SK-N-SH (cell line): Measurements from ENCODE around the gene ADAMTS4. TPM values are rescaled to one million over a fixed set of nuclear protein-coding genes. Genes with fewer than 3 reads are reported as not detected.

Source experiments
- CTCF ChIA-PET: fragments of 300-600, 350-600 bp; formaldehyde crosslinking; extraction: SDS; loops from one replicate; lab custom pipeline; 2021; lab: Yijun Ruan, JAX
- POLR2A ChIA-PET: fragments of 350-600 bp; sonication (Branson Sonifier 250); formaldehyde crosslinking; extraction: SDS; loops from one replicate; lab custom pipeline; 2020; ENCODE audit warnings: antibody characterized with exemption, inconsistent platforms; lab: Yijun Ruan, JAX
- DNase-seq: peaks from one replicate; pipeline ENCODE4 v3.0.0; 2012
- H2AFZ ChIP-seq: fragments of 200-600 bp; sonication (generic); 2 replicates; pipeline ENCODE4 v1.8.1; 2016; ENCODE audit warnings: antibody characterized with exemption, mild to moderate bottlenecking, low read depth
- H3F3A ChIP-seq: fragments of 200-600 bp; sonication (generic); replicated peaks from 2 replicates; pipeline ENCODE3; 2016; ENCODE audit warnings: antibody characterized with exemption, mild to moderate bottlenecking; ENCODE audit not compliant: insufficient read depth
- H3K27ac ChIP-seq, 2 experiments: fragments of 200-500 bp in 1 of 2; fragments of 200-600 bp in 1 of 2; sonication (Bioruptor generic) in 1 of 2; sonication (generic), shearing (Covaris generic) in 1 of 2; 2 replicates each; pipeline versions ENCODE4 v1.5.1 to v1.6.1; 2014 to 2016; ENCODE audit warnings: low read depth in 2 of 2, inconsistent platforms in 1 of 2, low read length in 1 of 2, mild to moderate bottlenecking in 1 of 2, mixed read lengths in 1 of 2
- H3K27me3 ChIP-seq: fragments of 200-600 bp; sonication (generic), shearing (Covaris generic); 2 replicates; pipeline ENCODE4 v1.6.1; 2016; ENCODE audit warnings: mixed run types; ENCODE audit not compliant: insufficient read depth
- H3K36me3 ChIP-seq, 2 experiments: fragments of 200-500 bp in 1 of 2; fragments of 200-600 bp in 1 of 2; sonication (Bioruptor generic) in 1 of 2; sonication (generic) in 1 of 2; replicated peaks in 1 of 2; 2 replicates each; pipeline versions ENCODE3 to v1.5.1; 2014 to 2016; ENCODE audit warnings: low read length in 1 of 2, mild to moderate bottlenecking in 1 of 2; ENCODE audit not compliant: insufficient read depth in 2 of 2, control insufficient read depth in 1 of 2
- H3K4me1 ChIP-seq, 2 experiments: fragments of 200-500 bp in 1 of 2; fragments of 200-600 bp in 1 of 2; sonication (Bioruptor generic) in 1 of 2; sonication (generic), shearing (Covaris generic) in 1 of 2; 2 replicates each; pipeline versions ENCODE4 v1.5.1 to v1.6.1; 2014 to 2016; ENCODE audit warnings: low read depth in 1 of 2, low read length in 1 of 2, mixed run types in 1 of 2; ENCODE audit not compliant: insufficient read depth in 2 of 2, control insufficient read depth in 1 of 2
- H3K4me2 ChIP-seq: fragments of 200-600 bp; sonication (generic), shearing (Covaris generic); 2 replicates; pipeline ENCODE4 v1.6.1; 2017; ENCODE audit warnings: mixed run types
- H3K4me3 ChIP-seq, 2 experiments: fragments of 200-500 bp in 1 of 2; fragments of 200-600 bp in 1 of 2; sonication (Bioruptor generic) in 1 of 2; sonication (generic), shearing (Covaris generic) in 1 of 2; 2 replicates each; pipeline versions ENCODE4 v1.5.1 to v1.8.1; 2014 to 2016; ENCODE audit warnings: low read depth in 2 of 2, inconsistent platforms in 1 of 2, low read length in 1 of 2, mild to moderate bottlenecking in 1 of 2, mixed read lengths in 1 of 2, moderate library complexity in 1 of 2
- H3K79me2 ChIP-seq: fragments of 200-600 bp; sonication (generic); 2 replicates; pipeline ENCODE4 v1.8.1; 2017; ENCODE audit warnings: mild to moderate bottlenecking; ENCODE audit not compliant: insufficient read depth
- H3K9ac ChIP-seq: fragments of 200-600 bp; sonication (generic); 2 replicates; pipeline ENCODE4 v1.6.1; 2017; ENCODE audit warnings: mixed run types
- H3K9me2 ChIP-seq: fragments of 200-600 bp; sonication (generic); 2 replicates; pipeline ENCODE4 v1.6.1; 2017; ENCODE audit warnings: mixed run types
- H3K9me3 ChIP-seq: fragments of 200-600 bp; sonication (generic); 2 replicates; pipeline ENCODE4 v1.6.1; 2017; ENCODE audit warnings: mixed run types, mild to moderate bottlenecking, moderate library complexity
- H4K20me1 ChIP-seq: fragments of 200-600 bp; sonication (generic); 2 replicates; pipeline ENCODE4 v1.6.1; 2017; ENCODE audit warnings: mild to moderate bottlenecking, mixed run types; ENCODE audit not compliant: insufficient read depth
- CHD2 ChIP-seq: fragments of 150-350 bp; IDR thresholded peaks from 2 replicates; pipeline ENCODE4 v1.6.1; 2018; ENCODE audit warnings: low read length; ENCODE audit not compliant: partially characterized antibody
- ELF1 ChIP-seq: IDR thresholded peaks from 2 replicates; pipeline ENCODE4 v1.4.0; 2012
- EP300 ChIP-seq, 2 experiments: IDR thresholded peaks; 2 replicates each; pipeline versions ENCODE4 v1.4.0 to v1.6.1; 2012; ENCODE audit warnings: borderline replicate concordance in 1 of 2, low read depth in 1 of 2, low read length in 1 of 2
- FOSL2 ChIP-seq: IDR thresholded peaks from 2 replicates; pipeline ENCODE4 v1.4.0; 2012; ENCODE audit warnings: low read depth, mild to moderate bottlenecking, moderate library complexity, borderline replicate concordance
- FOXM1 ChIP-seq: IDR thresholded peaks from 2 replicates; pipeline ENCODE4 v1.4.0; 2012; ENCODE audit warnings: low read depth, mild to moderate bottlenecking
- GABPA ChIP-seq: IDR thresholded peaks from 2 replicates; pipeline ENCODE4 v1.4.0; 2012; ENCODE audit warnings: low read depth, mild to moderate bottlenecking
- GATA2 ChIP-seq: sonication (generic); formaldehyde crosslinking; IDR thresholded peaks from 2 replicates; pipeline ENCODE4 v1.5.0; 2020; ENCODE audit warnings: mild to moderate bottlenecking, missing genetic modification reagents
- JUND ChIP-seq: IDR thresholded peaks from 2 replicates; pipeline ENCODE4 v1.4.0; 2012
- MAX ChIP-seq: IDR thresholded peaks from 2 replicates; pipeline ENCODE4 v1.4.0; 2012; ENCODE audit warnings: low read depth
- MEF2A ChIP-seq: IDR thresholded peaks from 2 replicates; pipeline ENCODE4 v1.4.0; 2012; ENCODE audit warnings: low read depth, borderline replicate concordance
- NFIC ChIP-seq: IDR thresholded peaks from 2 replicates; pipeline ENCODE4 v1.4.0; 2012; ENCODE audit warnings: borderline replicate concordance
- PBX3 ChIP-seq: IDR thresholded peaks from 2 replicates; pipeline ENCODE4; 2012
- RCOR1 ChIP-seq: fragments of 150-350 bp; IDR thresholded peaks from 2 replicates; pipeline ENCODE4 v1.6.1; 2017; ENCODE audit warnings: antibody characterized with exemption, low read length
- SIN3A ChIP-seq: IDR thresholded peaks from 2 replicates; pipeline ENCODE4 v1.6.1; 2012; ENCODE audit warnings: low read depth, mild to moderate bottlenecking, low read length, moderate library complexity, borderline replicate concordance
- SMC3 ChIP-seq: IDR thresholded peaks from 2 replicates; pipeline ENCODE4 v1.6.1; 2012; ENCODE audit warnings: low read depth, low read length, improper control_type of control experiment
- YY1 ChIP-seq: IDR thresholded peaks from 2 replicates; pipeline ENCODE4 v1.4.0; 2012; ENCODE audit warnings: low read depth, mild to moderate bottlenecking
- WGBS: methylation state at CpG from one replicate; pipeline ENCODE4 v1.1.6; 2017; ENCODE audit warnings: low lambda C conversion rate; 5-methylcytosine and 5-hydroxymethylcytosine counted together
- polyA plus RNA-seq, 3 experiments: library from polyadenylated mRNA; depleted of rRNA; stranded (reverse); fragments of >200 nt; gene quantifications; 2 replicates each; pipeline ENCODE4 v1.2.3, GENCODE V29; 2012
- TF ChIP-seq, protein P1 (sequence below): fragments of 150-350 bp; IDR thresholded peaks from 2 replicates; pipeline ENCODE4 v1.6.1; 2016; ENCODE audit warnings: mild to moderate bottlenecking, low read depth, low read length
- TF ChIP-seq, protein P2 (sequence below): IDR thresholded peaks from 2 replicates; pipeline ENCODE4 v1.4.0; 2012; ENCODE audit warnings: low read depth, borderline replicate concordance

The ADAMTS4 gene
- polyA plus RNA-seq, 1 of the 3 experiments (the other 2 are of a cell fraction), result 1.2 TPM

GRCh38 chr1:161175771-161176453 lies 22.9 kb downstream of the ADAMTS4 start:
- Histone ChIP-seq H3K9me2 (no peaks in the 10 kb centered on the region), H3K79me2 (peaks cover 17% of the 10 kb centered on the region), H3K4me1 (peaks cover 0 to 18% of the 10 kb centered on the region in 2 experiments; a peak in 1 of 4 replicates), H4K20me1 (no peaks in the 10 kb centered on the region), H3K36me3 (peaks cover 29 to 44% of the 10 kb centered on the region in 2 experiments), H3K27me3 (no peaks in the 10 kb centered on the region), H2AFZ (no peak overlapping the region; the same call in 1 of the 2 replicates), H3K4me3 (peak overlapping the region; percentile 73; a peak in 3 of 4 replicates), H3K9ac (peak overlapping the region; percentile 77), H3F3A (peaks cover 5% of the 10 kb centered on the region), H3K4me2 (peak overlapping the region; percentile 98), H3K9me3 (no peaks in the 10 kb centered on the region), H3K27ac (no peak overlapping the region)
- no peak for DNase-seq
- WGBS, result 84% methylated on average over 10 of the region's 10 CpGs
- TF ChIP-seq, protein P1, sequence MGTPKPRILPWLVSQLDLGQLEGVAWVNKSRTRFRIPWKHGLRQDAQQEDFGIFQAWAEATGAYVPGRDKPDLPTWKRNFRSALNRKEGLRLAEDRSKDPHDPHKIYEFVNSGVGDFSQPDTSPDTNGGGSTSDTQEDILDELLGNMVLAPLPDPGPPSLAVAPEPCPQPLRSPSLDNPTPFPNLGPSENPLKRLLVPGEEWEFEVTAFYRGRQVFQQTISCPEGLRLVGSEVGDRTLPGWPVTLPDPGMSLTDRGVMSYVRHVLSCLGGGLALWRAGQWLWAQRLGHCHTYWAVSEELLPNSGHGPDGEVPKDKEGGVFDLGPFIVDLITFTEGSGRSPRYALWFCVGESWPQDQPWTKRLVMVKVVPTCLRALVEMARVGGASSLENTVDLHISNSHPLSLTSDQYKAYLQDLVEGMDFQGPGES, result no peak
- TF ChIP-seq ELF1 (no peak), FOSL2 (no peak), EP300 (IDR thresholded peaks at IDR 0.05; ENCODE audit: borderline replicate concordance in 1 of 2, low read depth in 1 of 2, low read length in 1 of 2) (no peak), YY1 (no peak)
- ChIA-PET POLR2A (interaction anchor here (1.4 kb wide), 1 partner anchor 10 kb away, joined by 11 read pairs; the partner anchor contains the start of gene PPOX), CTCF (interaction anchor here (1.1 to 4.1 kb wide), 3 partner anchors 8 to 26 kb away, joined by 5 to 29 read pairs (median 5); partner anchors contain the start of genes NDUFS2 and PPOX)

DNA sequence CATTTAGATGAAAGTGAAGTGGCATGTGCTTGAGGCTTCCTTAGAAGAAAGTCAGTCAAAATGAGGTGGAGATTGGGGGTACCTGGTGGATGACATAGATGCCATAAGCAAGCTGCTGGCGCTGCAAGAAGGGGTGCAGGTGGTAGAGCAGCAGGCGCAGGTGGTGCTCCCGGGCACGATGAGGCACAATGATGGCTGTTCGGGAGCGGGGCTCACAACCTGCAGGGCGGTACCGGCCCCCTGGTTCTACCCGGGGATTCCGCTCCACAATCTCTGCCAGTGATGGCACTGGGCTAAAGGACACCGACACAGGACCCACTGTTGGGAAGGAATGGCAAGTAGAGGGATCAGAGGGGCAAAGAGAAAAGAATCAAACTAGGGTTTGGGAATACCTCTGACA lies 23.9 kb downstream of the ADAMTS4 start:
- H4K20me1 ChIP-seq, result no peaks in the 10 kb centered on the region
- no peaks in the 10 kb centered on the region for H3F3A ChIP-seq
- no peaks in the 10 kb centered on the region for H3K9me2 ChIP-seq
- peaks cover 0 to 18% of the 10 kb centered on the region in 2 experiments; a peak in 1 of 4 replicates for H3K4me1 ChIP-seq
- WGBS, result 93% methylated on average over 9 of the region's 11 CpGs
- POLR2A ChIA-PET, result no interaction called here
- CTCF ChIA-PET, result interaction anchor here (4.1 kb wide), 1 partner anchor 9 kb away, joined by 29 read pairs; the partner anchor contains the start of gene PPOX
- H3K9me3 ChIP-seq, result no peaks in the 10 kb centered on the region
- no peak overlapping the region for H3K4me3 ChIP-seq
- H3K79me2 ChIP-seq, result peaks cover 17% of the 10 kb centered on the region
- no peak overlapping the region; the same call in 1 of the 2 replicates for H2AFZ ChIP-seq
- TF ChIP-seq RCOR1, result no peak
- TF ChIP-seq GABPA, result no peak
- no peak for TF ChIP-seq GATA2 (CRISPR knock-in tag)
- no peak for TF ChIP-seq SIN3A
- TF ChIP-seq JUND, result no peak
- no peak for TF ChIP-seq SMC3
- no peak for TF ChIP-seq FOXM1
- TF ChIP-seq CHD2, result no peak
- TF ChIP-seq PBX3, result no peak
- TF ChIP-seq EP300 (IDR thresholded peaks at IDR 0.05; ENCODE audit: borderline replicate concordance in 1 of 2, low read depth in 1 of 2, low read length in 1 of 2), result no peak
- no peak for TF ChIP-seq MAX
- no peak for TF ChIP-seq NFIC
- TF ChIP-seq, protein P2, sequence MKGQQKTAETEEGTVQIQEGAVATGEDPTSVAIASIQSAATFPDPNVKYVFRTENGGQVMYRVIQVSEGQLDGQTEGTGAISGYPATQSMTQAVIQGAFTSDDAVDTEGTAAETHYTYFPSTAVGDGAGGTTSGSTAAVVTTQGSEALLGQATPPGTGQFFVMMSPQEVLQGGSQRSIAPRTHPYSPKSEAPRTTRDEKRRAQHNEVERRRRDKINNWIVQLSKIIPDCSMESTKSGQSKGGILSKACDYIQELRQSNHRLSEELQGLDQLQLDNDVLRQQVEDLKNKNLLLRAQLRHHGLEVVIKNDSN, result no peak
- TF ChIP-seq MEF2A, result no peak
- no peaks in the 10 kb centered on the region for H3K27me3 ChIP-seq
- no peak overlapping the region for H3K4me2 ChIP-seq
- DNase-seq, result no peak
- no peak overlapping the region for H3K9ac ChIP-seq
- H3K36me3 ChIP-seq, result peaks cover 37 to 51% of the 10 kb centered on the region in 2 experiments
- H3K27ac ChIP-seq, result no peak overlapping the region
